GM18907 (cell line): Measurements from ENCODE around the gene PROK1.
"Not testable (repeated sequence)": the region's sequence is repeated elsewhere in the genome, so short reads cannot be mapped to it uniquely, and the experiment has no call there.

Experiments
- ATAC-seq: cut with Tn5 transposase; IDR thresholded peaks from one replicate; pipeline ENCODE4 v1.9.1; 2021; ENCODE audit warnings: mild to moderate bottlenecking, moderate library complexity; ENCODE audit not compliant: unreplicated experiment

Gene PROK1

GRCh38 chr1:110433213-110433612 lies 17.7 kb upstream of the PROK1 start:
- ATAC-seq, result no peak

- ATAC-seq, result no peak
Observed at GRCh38 chr1:110433803-110434202, 17.1 kb upstream of the PROK1 start.

GRCh38 chr1:110434946-110435345 lies 16.0 kb upstream of the PROK1 start:
- no peak for ATAC-seq

GRCh38 chr1:110436635-110437034 lies 14.3 kb upstream of the PROK1 start:
- no peak for ATAC-seq

GRCh38 chr1:110437645-110438299 lies 13.2 kb upstream of the PROK1 start:
- not testable (repeated sequence) for ATAC-seq

- no peak for ATAC-seq
Observed at GRCh38 chr1:110438893-110439292, 12.1 kb upstream of the PROK1 start.

GRCh38 chr1:110439873-110440272 lies 11.1 kb upstream of the PROK1 start:
- not testable (repeated sequence) for ATAC-seq

GRCh38 chr1:110440877-110441276 lies 10.1 kb upstream of the PROK1 start:
- no peak for ATAC-seq

GRCh38 chr1:110441888-110442287 lies 9.1 kb upstream of the PROK1 start:
- ATAC-seq, result no peak

- ATAC-seq, result no peak
Observed at GRCh38 chr1:110443451-110443850, 7.5 kb upstream of the PROK1 start.

GRCh38 chr1:110444561-110444960 lies 6.4 kb upstream of the PROK1 start:
- ATAC-seq, result no peak

GRCh38 chr1:110449661-110450651 lies 993 bp upstream of the PROK1 start:
- no peak for ATAC-seq

- ATAC-seq, result no peak
Observed at GRCh38 chr1:110452330-110452729, 1.4 kb downstream of the PROK1 start.

GRCh38 chr1:110453829-110454228 lies 2.9 kb downstream of the PROK1 start:
- no peak for ATAC-seq

GRCh38 chr1:110454328-110454727 lies 3.4 kb downstream of the PROK1 start:
- ATAC-seq, result no peak

GRCh38 chr1:110455151-110455550 lies 4.2 kb downstream of the PROK1 start:
- ATAC-seq, result no peak

- ATAC-seq, result no peak
Observed at GRCh38 chr1:110457206-110457605, 6.3 kb downstream of the PROK1 start.

- peak; percentile 54 for ATAC-seq
Observed at GRCh38 chr1:110460253-110461220, 9.6 kb downstream of the PROK1 start.

GRCh38 chr1:110462093-110462492 lies 11.1 kb downstream of the PROK1 start:
- ATAC-seq, result no peak

- ATAC-seq, result no peak
Observed at GRCh38 chr1:110462964-110463363, 12.0 kb downstream of the PROK1 start.

GRCh38 chr1:110463725-110464124 lies 12.8 kb downstream of the PROK1 start:
- no peak for ATAC-seq
